ENCODE results near the gene CHAD.

The CHAD gene

DNA sequence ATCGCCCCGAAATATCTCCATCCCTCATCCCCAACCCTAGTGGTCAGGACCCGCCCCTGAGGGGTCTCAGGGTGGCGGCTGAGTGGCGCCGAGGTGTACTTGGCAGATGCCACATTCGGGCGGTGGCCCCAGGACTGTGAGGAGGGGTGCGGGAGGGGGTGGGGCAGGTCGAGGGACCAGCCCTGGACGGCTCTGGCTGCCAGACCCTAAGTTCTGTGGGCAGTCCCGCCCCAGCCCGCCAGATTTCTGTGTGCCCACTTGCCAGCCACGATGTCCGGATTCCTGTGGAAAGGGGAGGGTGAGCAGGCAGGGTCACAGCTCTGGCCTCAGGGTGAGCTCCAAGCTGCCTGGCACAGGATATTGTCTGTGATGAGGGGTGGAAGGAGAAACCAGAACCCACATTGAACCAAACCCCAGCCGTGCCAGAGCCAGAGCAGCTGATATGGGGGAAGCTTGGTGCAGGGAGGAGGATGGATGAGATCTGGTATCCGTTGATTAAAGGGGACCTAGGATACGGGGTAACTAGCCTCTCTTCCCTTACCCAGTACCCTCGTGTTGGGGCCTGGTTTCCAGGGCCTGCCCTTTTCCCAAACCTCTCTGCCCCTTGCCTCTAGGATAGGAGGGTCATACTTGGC is 1.1 kb upstream of the CHAD start:
- no peak for ATAC-seq
- TF ChIP-seq ZFP30 (CRISPR knock-in tag; IDR thresholded peaks at IDR 0.05) (no peak), ZFP3 (CRISPR knock-in tag; IDR thresholded peaks at IDR 0.05) (no peak), CSDC2 (CRISPR knock-in tag; IDR thresholded peaks at IDR 0.05) (no peak)

DNA sequence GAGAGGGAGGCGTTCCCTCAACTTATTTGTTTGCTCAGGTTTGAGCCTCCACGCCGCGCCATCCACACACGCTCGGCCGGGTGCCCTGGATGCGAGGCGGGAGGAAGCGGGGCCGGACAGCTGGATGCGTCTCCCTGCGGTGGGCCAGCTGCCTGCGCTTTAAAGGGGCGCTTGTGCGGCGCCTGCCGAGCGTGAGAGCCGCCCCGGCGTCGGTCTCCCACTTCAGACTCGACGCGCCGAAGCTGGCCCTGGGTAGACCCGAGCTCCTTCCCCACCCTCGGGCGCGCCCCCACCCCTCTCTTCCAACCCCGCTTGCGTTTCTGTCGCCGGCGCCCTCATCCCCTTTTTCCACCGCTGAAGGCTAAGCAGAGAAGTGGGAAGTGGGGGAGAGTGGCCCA is 527 bp upstream of the CHAD start:
- TF ChIP-seq RARB (CRISPR knock-in tag; IDR thresholded peaks at IDR 0.05) (no peak), BACH2 (CRISPR knock-in tag; IDR thresholded peaks at IDR 0.05; ENCODE audit: borderline replicate concordance) (no peak), ESRRG (CRISPR knock-in tag; IDR thresholded peaks at IDR 0.05) (no peak), ARNTL (CRISPR knock-in tag; IDR thresholded peaks at IDR 0.05; ENCODE audit: borderline replicate concordance, low read depth) (no peak), ZNF8 (CRISPR knock-in tag; IDR thresholded peaks at IDR 0.05) (no peak), ZFP30 (CRISPR knock-in tag; IDR thresholded peaks at IDR 0.05) (no peak), SNAI2 (CRISPR knock-in tag; IDR thresholded peaks at IDR 0.05) (no peak), PPARA (CRISPR knock-in tag; IDR thresholded peaks at IDR 0.05; ENCODE audit: borderline replicate concordance) (no peak), CSDC2 (CRISPR knock-in tag; IDR thresholded peaks at IDR 0.05) (no peak), TOX (CRISPR knock-in tag; IDR thresholded peaks at IDR 0.05; ENCODE audit: borderline replicate concordance) (no peak), GLIS3 (CRISPR knock-in tag; IDR thresholded peaks at IDR 0.05) (no peak)
- TF ChIP-seq, protein P1, sequence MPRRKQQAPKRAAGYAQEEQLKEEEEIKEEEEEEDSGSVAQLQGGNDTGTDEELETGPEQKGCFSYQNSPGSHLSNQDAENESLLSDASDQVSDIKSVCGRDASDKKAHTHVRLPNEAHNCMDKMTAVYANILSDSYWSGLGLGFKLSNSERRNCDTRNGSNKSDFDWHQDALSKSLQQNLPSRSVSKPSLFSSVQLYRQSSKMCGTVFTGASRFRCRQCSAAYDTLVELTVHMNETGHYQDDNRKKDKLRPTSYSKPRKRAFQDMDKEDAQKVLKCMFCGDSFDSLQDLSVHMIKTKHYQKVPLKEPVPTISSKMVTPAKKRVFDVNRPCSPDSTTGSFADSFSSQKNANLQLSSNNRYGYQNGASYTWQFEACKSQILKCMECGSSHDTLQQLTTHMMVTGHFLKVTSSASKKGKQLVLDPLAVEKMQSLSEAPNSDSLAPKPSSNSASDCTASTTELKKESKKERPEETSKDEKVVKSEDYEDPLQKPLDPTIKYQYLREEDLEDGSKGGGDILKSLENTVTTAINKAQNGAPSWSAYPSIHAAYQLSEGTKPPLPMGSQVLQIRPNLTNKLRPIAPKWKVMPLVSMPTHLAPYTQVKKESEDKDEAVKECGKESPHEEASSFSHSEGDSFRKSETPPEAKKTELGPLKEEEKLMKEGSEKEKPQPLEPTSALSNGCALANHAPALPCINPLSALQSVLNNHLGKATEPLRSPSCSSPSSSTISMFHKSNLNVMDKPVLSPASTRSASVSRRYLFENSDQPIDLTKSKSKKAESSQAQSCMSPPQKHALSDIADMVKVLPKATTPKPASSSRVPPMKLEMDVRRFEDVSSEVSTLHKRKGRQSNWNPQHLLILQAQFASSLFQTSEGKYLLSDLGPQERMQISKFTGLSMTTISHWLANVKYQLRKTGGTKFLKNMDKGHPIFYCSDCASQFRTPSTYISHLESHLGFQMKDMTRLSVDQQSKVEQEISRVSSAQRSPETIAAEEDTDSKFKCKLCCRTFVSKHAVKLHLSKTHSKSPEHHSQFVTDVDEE (CRISPR knock-in tag; IDR thresholded peaks at IDR 0.05) = no peak
- TF ChIP-seq, protein P2, sequence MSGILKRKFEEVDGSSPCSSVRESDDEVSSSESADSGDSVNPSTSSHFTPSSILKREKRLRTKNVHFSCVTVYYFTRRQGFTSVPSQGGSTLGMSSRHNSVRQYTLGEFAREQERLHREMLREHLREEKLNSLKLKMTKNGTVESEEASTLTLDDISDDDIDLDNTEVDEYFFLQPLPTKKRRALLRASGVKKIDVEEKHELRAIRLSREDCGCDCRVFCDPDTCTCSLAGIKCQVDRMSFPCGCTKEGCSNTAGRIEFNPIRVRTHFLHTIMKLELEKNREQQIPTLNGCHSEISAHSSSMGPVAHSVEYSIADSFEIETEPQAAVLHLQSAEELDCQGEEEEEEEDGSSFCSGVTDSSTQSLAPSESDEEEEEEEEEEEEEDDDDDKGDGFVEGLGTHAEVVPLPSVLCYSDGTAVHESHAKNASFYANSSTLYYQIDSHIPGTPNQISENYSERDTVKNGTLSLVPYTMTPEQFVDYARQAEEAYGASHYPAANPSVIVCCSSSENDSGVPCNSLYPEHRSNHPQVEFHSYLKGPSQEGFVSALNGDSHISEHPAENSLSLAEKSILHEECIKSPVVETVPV (CRISPR knock-in tag; IDR thresholded peaks at IDR 0.05) = no peak
- TF ChIP-seq, protein P3, sequence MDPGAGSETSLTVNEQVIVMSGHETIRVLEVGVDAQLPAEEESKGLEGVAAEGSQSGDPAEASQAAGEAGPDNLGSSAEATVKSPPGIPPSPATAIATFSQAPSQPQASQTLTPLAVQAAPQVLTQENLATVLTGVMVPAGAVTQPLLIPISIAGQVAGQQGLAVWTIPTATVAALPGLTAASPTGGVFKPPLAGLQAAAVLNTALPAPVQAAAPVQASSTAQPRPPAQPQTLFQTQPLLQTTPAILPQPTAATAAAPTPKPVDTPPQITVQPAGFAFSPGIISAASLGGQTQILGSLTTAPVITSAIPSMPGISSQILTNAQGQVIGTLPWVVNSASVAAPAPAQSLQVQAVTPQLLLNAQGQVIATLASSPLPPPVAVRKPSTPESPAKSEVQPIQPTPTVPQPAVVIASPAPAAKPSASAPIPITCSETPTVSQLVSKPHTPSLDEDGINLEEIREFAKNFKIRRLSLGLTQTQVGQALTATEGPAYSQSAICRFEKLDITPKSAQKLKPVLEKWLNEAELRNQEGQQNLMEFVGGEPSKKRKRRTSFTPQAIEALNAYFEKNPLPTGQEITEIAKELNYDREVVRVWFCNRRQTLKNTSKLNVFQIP (CRISPR knock-in tag; IDR thresholded peaks at IDR 0.05; ENCODE audit: borderline replicate concordance, low read depth) = no peak
- TF ChIP-seq, protein P4, sequence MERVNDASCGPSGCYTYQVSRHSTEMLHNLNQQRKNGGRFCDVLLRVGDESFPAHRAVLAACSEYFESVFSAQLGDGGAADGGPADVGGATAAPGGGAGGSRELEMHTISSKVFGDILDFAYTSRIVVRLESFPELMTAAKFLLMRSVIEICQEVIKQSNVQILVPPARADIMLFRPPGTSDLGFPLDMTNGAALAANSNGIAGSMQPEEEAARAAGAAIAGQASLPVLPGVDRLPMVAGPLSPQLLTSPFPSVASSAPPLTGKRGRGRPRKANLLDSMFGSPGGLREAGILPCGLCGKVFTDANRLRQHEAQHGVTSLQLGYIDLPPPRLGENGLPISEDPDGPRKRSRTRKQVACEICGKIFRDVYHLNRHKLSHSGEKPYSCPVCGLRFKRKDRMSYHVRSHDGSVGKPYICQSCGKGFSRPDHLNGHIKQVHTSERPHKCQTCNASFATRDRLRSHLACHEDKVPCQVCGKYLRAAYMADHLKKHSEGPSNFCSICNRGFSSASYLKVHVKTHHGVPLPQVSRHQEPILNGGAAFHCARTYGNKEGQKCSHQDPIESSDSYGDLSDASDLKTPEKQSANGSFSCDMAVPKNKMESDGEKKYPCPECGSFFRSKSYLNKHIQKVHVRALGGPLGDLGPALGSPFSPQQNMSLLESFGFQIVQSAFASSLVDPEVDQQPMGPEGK (CRISPR knock-in tag; IDR thresholded peaks at IDR 0.05; ENCODE audit: borderline replicate concordance) = no peak

DNA sequence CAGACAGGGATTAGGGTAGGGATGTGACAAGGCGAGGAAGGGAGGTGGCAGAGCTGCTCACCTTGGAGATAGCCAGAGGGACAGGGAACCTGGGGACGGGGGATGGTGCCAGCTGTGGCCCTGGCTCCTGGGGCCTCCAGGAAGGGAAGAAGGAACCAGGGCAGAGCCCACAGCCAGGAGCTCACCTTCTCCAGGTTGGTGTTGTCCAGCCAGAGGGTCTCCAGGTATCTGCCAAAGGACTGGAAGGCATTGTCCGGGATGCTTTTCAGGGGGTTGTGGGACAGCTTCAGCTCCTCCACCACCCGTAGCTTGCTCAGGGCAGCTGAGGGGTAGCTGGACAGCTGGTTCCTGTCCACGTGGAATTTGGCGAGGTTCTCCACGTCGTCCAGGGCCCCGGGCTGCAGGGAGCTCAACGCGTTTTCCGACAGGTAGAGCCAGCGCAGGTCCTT is 801 bp downstream of the CHAD start:
- no peak for ATAC-seq
- TF ChIP-seq, protein P1 (CRISPR knock-in tag; IDR thresholded peaks at IDR 0.05) = no peak
- no peak for TF ChIP-seq TOX (CRISPR knock-in tag; IDR thresholded peaks at IDR 0.05; ENCODE audit: borderline replicate concordance)
- no peak for TF ChIP-seq OSR1 (CRISPR knock-in tag; IDR thresholded peaks at IDR 0.05)
- no peak for TF ChIP-seq ESRRG (CRISPR knock-in tag; IDR thresholded peaks at IDR 0.05)
- TF ChIP-seq ZFP3 (CRISPR knock-in tag; IDR thresholded peaks at IDR 0.05) = no peak
- no peak for TF ChIP-seq ZNF8 (CRISPR knock-in tag; IDR thresholded peaks at IDR 0.05)
- no peak for TF ChIP-seq ARNTL (CRISPR knock-in tag; IDR thresholded peaks at IDR 0.05; ENCODE audit: borderline replicate concordance, low read depth)
- TF ChIP-seq CSDC2 (CRISPR knock-in tag; IDR thresholded peaks at IDR 0.05) = no peak

More for the DNA sequence above, 527 bp upstream of the CHAD start:
- peak; percentile 41 for ATAC-seq

Measured in SK-N-SH treated with all-trans-retinoic acid at 6 μM for 48 hours (cell line).